IPS-18a (cell line): Measurements from ENCODE around the gene TUG1.

ENCODE experiments used
- H3K27ac ChIP-seq: one replicate; pipeline ENCODE4 v1.5.1; 2013; ENCODE audit warnings: low read length
- H3K27me3 ChIP-seq: one replicate; pipeline ENCODE4 v1.6.1; 2013; ENCODE audit warnings: mild to moderate bottlenecking, low read length; ENCODE audit not compliant: control insufficient read depth, insufficient read depth
- H3K36me3 ChIP-seq: one replicate; pipeline ENCODE4 v1.6.1; 2013; ENCODE audit warnings: low read depth, low read length; ENCODE audit not compliant: control insufficient read depth
- H3K4me1 ChIP-seq: one replicate; pipeline ENCODE4 v1.6.1; 2013; ENCODE audit warnings: low read depth, low read length; ENCODE audit not compliant: control insufficient read depth
- H3K4me3 ChIP-seq: one replicate; pipeline ENCODE4 v1.5.1; 2013; ENCODE audit warnings: low read length
- H3K9ac ChIP-seq: one replicate; pipeline ENCODE4 v1.6.1; 2013; ENCODE audit warnings: mild to moderate bottlenecking, low read length, moderate library complexity
- H3K9me3 ChIP-seq: one replicate; pipeline ENCODE4 v1.6.1; 2013; ENCODE audit warnings: low read depth, low read length; ENCODE audit not compliant: control insufficient read depth

The TUG1 gene

DNA sequence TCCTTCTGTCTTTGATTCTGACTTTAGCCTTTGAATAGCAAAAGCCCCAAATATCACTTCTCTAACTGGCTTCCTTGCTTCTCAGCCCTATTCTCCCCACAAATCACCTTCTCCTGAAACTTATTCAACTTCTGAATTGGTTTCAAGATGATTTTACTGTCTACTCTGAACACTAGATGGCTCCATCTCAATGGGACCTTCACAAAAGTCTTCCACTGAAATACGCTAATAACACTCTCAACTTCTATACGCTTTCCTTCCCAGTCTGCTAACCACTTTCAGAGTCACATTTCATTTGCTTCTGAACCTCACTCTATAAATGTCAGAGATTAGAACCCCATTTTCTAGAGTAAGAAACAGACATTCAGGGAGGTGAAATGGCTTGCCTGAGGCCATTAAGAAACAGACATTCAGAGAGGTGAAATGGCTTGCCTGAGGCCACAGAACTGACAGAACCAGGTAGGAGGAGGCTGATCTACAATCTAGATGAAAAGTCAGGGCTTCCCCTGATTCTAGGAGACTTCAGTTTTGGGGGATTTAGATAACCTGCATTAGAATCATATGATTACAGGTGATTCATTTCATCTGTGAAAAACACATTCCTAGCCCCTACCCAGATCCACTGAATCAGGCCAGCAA lies 21.1 kb upstream of the TUG1 start:
- H3K9ac ChIP-seq = no peak overlapping the region
- no peaks in the 10 kb centered on the region for H3K9me3 ChIP-seq
- H3K27ac ChIP-seq = no peak overlapping the region
- no peaks in the 10 kb centered on the region for H3K4me1 ChIP-seq
- H3K27me3 ChIP-seq = no peaks in the 10 kb centered on the region
- peaks cover 97% of the 10 kb centered on the region for H3K36me3 ChIP-seq
- H3K4me3 ChIP-seq = no peak overlapping the region

DNA sequence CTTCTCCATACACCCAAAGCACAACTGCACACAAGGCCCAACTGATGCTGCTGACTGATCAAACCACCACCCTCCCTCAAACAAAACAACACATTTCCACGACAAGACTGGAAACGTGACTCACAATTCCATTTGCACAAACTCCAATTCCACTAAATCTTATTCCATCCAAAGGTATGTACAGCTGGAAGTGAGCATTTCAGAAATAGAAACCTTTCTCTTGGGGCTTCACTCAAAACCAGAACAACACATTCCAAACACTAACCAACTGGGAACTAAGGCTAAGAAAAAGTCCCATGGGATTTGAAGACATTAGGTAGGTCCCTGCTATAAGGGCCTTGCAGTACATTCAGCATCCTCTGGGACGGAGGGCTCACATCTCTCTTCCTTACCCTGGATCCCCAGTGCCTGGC lies 20.1 kb upstream of the TUG1 start:
- no peak overlapping the region for H3K9ac ChIP-seq
- H3K27ac ChIP-seq = no peak overlapping the region
- H3K4me3 ChIP-seq = no peak overlapping the region
- H3K27me3 ChIP-seq = no peaks in the 10 kb centered on the region
- H3K9me3 ChIP-seq = no peaks in the 10 kb centered on the region
- H3K4me1 ChIP-seq = no peaks in the 10 kb centered on the region
- peaks cover 94% of the 10 kb centered on the region for H3K36me3 ChIP-seq

DNA sequence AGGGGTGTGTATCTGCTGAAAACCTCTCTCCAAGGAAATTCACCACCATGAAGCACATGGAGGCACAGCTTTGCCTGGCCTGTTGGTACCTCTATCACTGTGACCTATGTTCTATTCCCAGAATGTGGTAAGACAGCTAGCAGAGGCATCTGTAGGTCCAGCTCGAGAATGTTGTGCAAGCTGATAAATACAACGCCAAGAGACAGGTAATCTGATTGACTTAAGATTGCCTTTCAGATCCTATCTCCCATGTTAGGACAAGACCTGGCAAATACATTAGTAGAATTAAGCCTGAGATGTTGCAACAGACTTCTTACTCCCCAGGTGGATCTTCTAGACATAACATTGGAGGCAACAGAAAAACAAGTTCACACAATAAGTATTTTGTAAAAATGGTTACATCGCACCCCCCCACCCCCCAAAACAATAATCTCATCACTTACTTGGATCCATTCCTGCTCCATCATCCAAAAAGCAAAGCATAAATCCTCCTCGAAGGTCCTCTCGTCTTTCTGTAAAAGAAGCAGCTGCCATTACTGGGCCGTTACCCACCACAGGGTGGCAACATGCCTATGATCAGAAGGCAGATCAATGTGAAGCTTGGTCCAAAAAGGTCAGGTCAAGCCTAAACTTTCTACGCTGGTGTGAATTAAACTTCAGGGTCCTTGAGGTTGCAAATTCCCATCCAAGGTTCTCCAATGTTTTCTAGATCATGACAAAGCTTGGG lies 19.0 kb upstream of the TUG1 start:
- no peak overlapping the region for H3K4me3 ChIP-seq
- no peak overlapping the region for H3K9ac ChIP-seq
- H3K9me3 ChIP-seq = no peaks in the 10 kb centered on the region
- no peaks in the 10 kb centered on the region for H3K4me1 ChIP-seq
- peaks cover 90% of the 10 kb centered on the region for H3K36me3 ChIP-seq
- H3K27me3 ChIP-seq = no peaks in the 10 kb centered on the region
- H3K27ac ChIP-seq = no peak overlapping the region

DNA sequence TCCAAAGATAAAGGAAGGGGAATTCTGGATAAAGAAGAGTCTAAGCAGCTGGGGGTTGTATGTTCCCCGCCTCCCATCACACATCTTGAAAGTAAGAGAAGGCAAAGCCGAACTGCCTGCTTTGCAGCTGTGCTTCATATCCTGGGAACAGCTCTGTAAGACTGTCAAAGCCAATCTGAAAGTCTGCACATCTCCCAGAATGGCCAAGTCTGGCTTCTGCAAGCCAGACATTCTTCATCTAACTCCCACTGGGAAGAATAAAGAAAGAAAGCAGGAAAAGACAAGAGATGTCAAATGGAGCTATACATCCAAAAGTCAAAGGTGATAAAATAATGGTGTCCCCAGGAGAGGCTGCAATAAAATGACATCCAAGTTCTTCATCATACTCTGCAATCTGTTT lies 15.9 kb upstream of the TUG1 start:
- Histone ChIP-seq H3K9me3 (no peaks in the 10 kb centered on the region), H3K27ac (no peak overlapping the region), H3K4me1 (no peaks in the 10 kb centered on the region), H3K9ac (no peak overlapping the region), H3K36me3 (peaks cover 87% of the 10 kb centered on the region), H3K27me3 (no peaks in the 10 kb centered on the region), H3K4me3 (no peak overlapping the region)

DNA sequence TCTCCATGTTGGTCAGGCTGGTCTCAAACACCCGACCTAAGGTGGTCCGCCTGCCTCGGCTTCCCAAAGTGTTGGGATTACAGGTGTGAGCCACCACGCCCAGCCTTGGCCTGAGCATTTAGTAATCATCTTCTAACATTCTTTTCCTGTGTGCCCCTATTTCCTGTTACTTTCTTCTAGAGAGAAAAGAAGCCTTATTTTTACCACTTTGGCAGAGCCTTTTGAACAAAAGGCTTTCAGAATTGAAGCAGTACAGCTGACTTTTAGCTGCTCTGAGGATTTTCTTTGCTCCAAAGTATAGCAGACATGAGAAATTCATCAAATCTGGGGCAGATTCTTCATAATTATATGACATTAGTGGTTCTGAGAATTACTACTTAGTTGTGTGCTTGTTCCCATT lies 13.9 kb upstream of the TUG1 start:
- Histone ChIP-seq H3K36me3 (peaks cover 71% of the 10 kb centered on the region), H3K4me3 (no peak overlapping the region), H3K9ac (no peak overlapping the region), H3K9me3 (no peaks in the 10 kb centered on the region), H3K4me1 (no peaks in the 10 kb centered on the region), H3K27me3 (no peaks in the 10 kb centered on the region), H3K27ac (no peak overlapping the region)

DNA sequence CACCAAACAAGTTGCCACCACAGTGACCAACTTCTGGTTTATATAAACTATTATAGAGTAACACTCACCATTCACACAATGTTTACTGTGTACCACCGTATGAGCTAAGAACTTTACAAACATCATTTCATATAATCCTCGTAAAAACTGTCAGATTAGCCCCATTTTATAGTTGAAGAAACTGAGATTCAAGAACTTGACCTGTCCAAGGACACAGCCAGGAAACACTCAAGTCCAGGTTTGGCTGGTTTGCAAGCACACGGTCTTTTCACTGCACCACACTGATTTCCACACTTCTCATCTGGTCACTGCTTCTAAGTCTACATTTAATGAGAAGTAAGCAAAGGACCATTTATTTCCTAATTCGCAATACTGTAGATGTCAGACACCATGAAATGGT lies 4.2 kb upstream of the TUG1 start:
- Histone ChIP-seq H3K27ac (no peak overlapping the region), H3K27me3 (no peaks in the 10 kb centered on the region), H3K36me3 (peaks cover 2% of the 10 kb centered on the region), H3K4me3 (no peak overlapping the region), H3K9me3 (no peaks in the 10 kb centered on the region), H3K9ac (no peak overlapping the region), H3K4me1 (peaks cover 13% of the 10 kb centered on the region)

DNA sequence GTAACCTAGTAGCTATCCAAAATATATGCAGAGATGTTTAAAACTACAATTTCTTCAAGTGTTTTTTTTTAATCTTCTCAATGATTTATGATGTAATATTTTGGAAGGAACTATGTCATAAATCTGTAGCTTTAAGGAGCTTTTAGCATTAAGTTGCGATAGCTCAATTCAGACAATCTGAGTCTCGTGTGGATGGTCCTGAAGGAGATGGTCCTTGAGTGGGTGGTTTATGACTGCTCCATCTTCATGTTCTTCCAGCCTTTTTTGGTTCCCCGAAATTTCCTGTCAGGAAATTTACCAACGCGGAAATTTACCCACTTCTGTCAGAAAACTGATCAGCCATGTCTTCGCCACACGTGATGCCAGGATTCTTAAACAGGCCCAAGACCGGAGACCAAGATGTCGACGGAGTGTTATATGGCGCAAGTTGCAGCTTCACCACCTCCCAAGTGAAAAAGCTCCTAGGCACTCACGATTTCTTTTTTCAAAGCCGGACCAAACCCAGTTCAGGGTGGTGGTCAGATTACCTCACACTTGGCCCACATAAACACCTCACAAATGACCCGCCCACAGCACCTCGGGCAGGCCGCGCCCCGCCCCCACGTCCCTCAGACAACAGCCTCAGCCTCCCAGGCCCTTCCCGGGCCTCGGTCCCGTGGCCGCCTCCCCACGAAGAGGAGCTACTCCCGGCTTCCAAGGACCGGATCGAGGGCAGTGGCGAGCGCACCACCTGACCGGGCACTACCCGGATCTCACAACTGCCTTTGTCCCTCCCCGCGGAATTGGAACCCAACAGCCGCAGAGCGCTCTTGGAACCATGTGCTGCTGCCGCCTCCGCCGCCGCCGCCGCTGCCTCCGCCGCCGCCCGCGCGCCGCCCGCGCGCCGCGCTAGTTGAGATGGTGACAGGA lies 796 bp upstream of the TUG1 start, which contains the start of gene MORC2:
Gene MORC2 (minus strand): TSS at position 760 of the 909 bp plus-strand sequence. CDS start 885 bp downstream, outside the sequence.
- Histone ChIP-seq H3K9ac (peak within 1 kb of the TSS; percentile 85), H3K27me3 (no peaks in the 10 kb centered on the region), H3K4me3 (peak within 1 kb of the TSS; percentile 94), H3K4me1 (peaks cover 26% of the 10 kb centered on the region), H3K36me3 (peaks cover 25% of the 10 kb centered on the region), H3K9me3 (no peaks in the 10 kb centered on the region), H3K27ac (peak within 1 kb of the TSS; percentile 19)

DNA sequence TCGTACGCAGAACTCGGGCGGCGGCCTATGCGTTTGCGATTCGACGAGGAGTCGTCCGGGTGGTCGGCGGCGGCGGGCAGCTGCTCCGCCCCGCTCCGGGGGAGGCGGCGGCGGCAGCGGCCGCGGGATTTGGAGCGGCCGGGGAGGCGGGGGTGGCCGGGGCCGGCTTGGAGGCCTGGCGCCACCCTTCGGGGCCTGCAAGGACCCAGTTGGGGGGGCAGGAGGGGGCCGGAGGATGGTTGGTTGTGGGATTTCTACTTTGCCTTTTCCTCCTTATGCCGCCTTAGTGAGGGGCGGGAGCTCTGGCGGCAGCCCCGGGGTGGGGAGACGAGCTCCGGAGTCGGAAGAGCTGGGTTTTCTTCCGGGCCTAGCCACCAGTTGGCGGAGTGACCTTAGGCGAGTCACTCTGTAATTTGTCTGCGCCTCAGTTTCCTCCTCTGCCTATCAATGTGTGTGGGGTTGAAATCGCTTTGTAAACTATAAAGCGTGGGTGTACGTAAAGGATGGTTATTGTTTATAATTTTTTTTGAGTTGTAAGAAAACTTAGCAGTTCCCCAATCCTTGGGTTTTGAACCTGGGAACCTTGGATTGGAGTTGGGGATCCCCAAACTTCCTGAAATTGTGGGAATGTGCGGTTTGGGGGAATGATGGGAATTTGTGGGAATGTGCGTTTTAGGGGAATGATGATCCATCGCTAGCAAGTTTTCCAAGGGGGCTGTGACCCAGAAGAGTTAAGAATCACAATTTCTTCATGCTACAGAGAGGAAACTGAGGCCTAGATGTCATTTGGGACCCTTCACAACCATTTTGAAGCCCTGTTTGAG lies 679 bp downstream of the TUG1 start:
- H3K9me3 ChIP-seq = peaks cover under 1% of the 10 kb centered on the region
- peaks cover 26% of the 10 kb centered on the region for H3K4me1 ChIP-seq
- peak overlapping the region; percentile 94 for H3K4me3 ChIP-seq
- no peaks in the 10 kb centered on the region for H3K27me3 ChIP-seq
- peaks cover 40% of the 10 kb centered on the region for H3K36me3 ChIP-seq
- H3K27ac ChIP-seq = peak overlapping the region; percentile 15
- peak overlapping the region; percentile 85 for H3K9ac ChIP-seq

DNA sequence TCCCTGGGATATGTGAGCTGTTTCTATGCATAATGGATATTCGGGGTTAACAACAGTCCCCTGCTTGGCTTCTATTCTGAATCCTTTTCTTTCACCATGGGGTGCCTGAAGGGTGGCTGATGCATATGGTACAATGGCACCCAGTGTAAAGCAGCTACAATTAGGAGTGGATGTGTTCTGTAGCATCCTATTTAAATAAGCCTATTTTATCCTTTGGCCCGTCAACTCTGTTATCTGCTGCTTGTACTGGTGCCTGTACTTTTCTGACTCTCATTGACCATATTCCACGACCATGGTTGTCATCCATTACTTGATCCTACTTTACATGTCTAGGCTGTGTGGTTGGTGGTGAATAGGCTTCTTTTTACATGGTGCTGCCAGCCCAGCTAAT lies 1.3 kb downstream of the TUG1 start:
- H3K9ac ChIP-seq = peak overlapping the region; percentile 85
- H3K27ac ChIP-seq = peak overlapping the region; percentile 15
- peak overlapping the region; percentile 94 for H3K4me3 ChIP-seq
- peaks cover 6% of the 10 kb centered on the region for H3K9me3 ChIP-seq
- no peaks in the 10 kb centered on the region for H3K27me3 ChIP-seq
- peaks cover 26% of the 10 kb centered on the region for H3K4me1 ChIP-seq
- H3K36me3 ChIP-seq = peaks cover 46% of the 10 kb centered on the region

DNA sequence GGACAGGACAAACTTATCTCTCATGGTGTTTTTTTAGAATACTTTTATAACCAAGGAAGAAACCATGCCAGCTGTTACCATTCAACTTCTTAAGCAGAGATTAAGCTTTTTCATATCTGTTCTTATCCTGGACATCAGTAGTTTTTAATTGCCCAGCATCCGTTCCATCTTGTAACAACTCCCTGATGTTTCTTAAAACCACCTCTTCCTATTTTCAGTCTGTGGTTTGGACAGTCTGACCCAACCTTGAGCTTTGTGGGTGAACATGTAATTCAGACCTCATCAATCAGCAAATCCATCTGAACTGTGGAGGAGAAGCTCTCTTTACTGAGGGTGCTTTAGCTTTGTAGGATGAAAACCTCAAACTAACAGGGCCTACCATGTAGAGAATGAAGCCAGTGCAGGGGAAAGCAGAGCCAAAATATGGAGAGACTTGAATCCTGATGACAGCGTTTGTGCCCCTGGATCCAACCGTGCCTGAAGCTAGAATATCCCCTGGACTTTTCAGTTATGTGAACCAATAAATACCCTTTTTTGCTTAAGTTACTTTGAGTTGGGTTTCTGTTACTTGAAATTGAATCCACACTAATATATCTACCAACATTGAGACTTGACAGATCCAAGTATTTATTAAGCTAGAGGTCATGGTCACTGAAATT lies 9.4 kb downstream of the TUG1 start:
- Histone ChIP-seq H3K9ac (no peak overlapping the region), H3K4me3 (no peak overlapping the region), H3K9me3 (peaks cover 21% of the 10 kb centered on the region), H3K27ac (no peak overlapping the region), H3K4me1 (no peaks in the 10 kb centered on the region), H3K36me3 (peaks cover 46% of the 10 kb centered on the region), H3K27me3 (no peaks in the 10 kb centered on the region)
